ENCODE results near the gene TBC1D25.

Gene TBC1D25

GRCh38 chrX:48539345-48540027, at the start of gene TBC1D25:
Gene TBC1D25 (plus strand): TSS chrX:48539714. CDS start chrX:48539798, 84 bp downstream.
- Histone ChIP-seq H3K27ac (peak within 1 kb of the TSS; percentile 56 to 94 (median 85)), H3K4me3 (peak within 1 kb of the TSS; percentile 51 to 68 (median 60))

- Histone ChIP-seq H3K27ac (peak overlapping the region in 7 of 21 experiments; percentile 12 to 73 (median 35)), H3K4me3 (no peak overlapping the region)
Measured at GRCh38 chrX:48489892-48490291, 49.6 kb upstream of the TBC1D25 start.

- H3K4me3 ChIP-seq: no peak overlapping the region
- peak overlapping the region in 5 of 21 experiments; percentile 20 to 55 (median 35) for H3K27ac ChIP-seq
Measured at GRCh38 chrX:48490661-48491060, 48.9 kb upstream of the TBC1D25 start.

GRCh38 chrX:48491809-48492208, 47.7 kb upstream of the TBC1D25 start:
- Histone ChIP-seq H3K27ac (peak overlapping the region in 3 of 21 experiments; percentile 0 to 31 (median 9)), H3K4me3 (no peak overlapping the region)

- Histone ChIP-seq H3K27ac (peak overlapping the region in 5 of 21 experiments; percentile 0 to 50 (median 26)), H3K4me3 (no peak overlapping the region)
Measured at GRCh38 chrX:48492293-48492910, 47.1 kb upstream of the TBC1D25 start.

GRCh38 chrX:48493890-48494364, 45.6 kb upstream of the TBC1D25 start:
- H3K4me3 ChIP-seq: no peak overlapping the region
- no peak overlapping the region for H3K27ac ChIP-seq

- H3K27ac ChIP-seq: no peak overlapping the region
- H3K4me3 ChIP-seq: no peak overlapping the region
Measured at GRCh38 chrX:48496660-48497059, 42.9 kb upstream of the TBC1D25 start.

- Histone ChIP-seq H3K27ac (peak overlapping the region in 1 of 21 experiments; percentile 35), H3K4me3 (no peak overlapping the region)
Measured at GRCh38 chrX:48497871-48498270, 41.6 kb upstream of the TBC1D25 start.

- H3K27ac ChIP-seq: no peak overlapping the region
- no peak overlapping the region for H3K4me3 ChIP-seq
Measured at GRCh38 chrX:48498374-48498809, 41.1 kb upstream of the TBC1D25 start.

- H3K27ac ChIP-seq: no peak overlapping the region
Measured at GRCh38 chrX:48504261-48504660, 35.3 kb upstream of the TBC1D25 start.

GRCh38 chrX:48505481-48505880, 34.0 kb upstream of the TBC1D25 start:
- no peak overlapping the region for H3K4me3 ChIP-seq

More at GRCh38 chrX:48504261-48504660, 35.3 kb upstream of the TBC1D25 start:
- no peak overlapping the region for H3K4me3 ChIP-seq

GRCh38 chrX:48507246-48507645, 32.3 kb upstream of the TBC1D25 start:
- Histone ChIP-seq H3K27ac (no peak overlapping the region), H3K4me3 (no peak overlapping the region)

More at GRCh38 chrX:48505481-48505880, 34.0 kb upstream of the TBC1D25 start:
- H3K27ac ChIP-seq: no peak overlapping the region

- Histone ChIP-seq H3K27ac (peak within 1 kb of the TSS in 20 of 21 experiments; percentile 47 to 86 (median 74)), H3K4me3 (peak within 1 kb of the TSS; percentile 51 to 77 (median 58))
Measured at GRCh38 chrX:48508400-48509244, 30.9 kb upstream of the TBC1D25 start, which contains the start of gene PORCN. Gene PORCN (plus strand): TSS chrX:48508992. CDS start chrX:48509821, 829 bp downstream.

- H3K27ac ChIP-seq: peak overlapping the region in 20 of 21 experiments; percentile 47 to 86 (median 74)
Measured at GRCh38 chrX:48509245-48509590, 30.3 kb upstream of the TBC1D25 start.

GRCh38 chrX:48509619-48510018, 29.9 kb upstream of the TBC1D25 start:
- peak overlapping the region in 4 of 21 experiments; percentile 61 to 86 (median 78) for H3K27ac ChIP-seq
- H3K4me3 ChIP-seq: peak overlapping the region in 6 of 7 experiments; percentile 51 to 77 (median 61)

More at GRCh38 chrX:48509245-48509590, 30.3 kb upstream of the TBC1D25 start:
- peak overlapping the region; percentile 51 to 77 (median 58) for H3K4me3 ChIP-seq

GRCh38 chrX:48511560-48511959, 28.0 kb upstream of the TBC1D25 start:
- no peak overlapping the region for H3K27ac ChIP-seq
- H3K4me3 ChIP-seq: no peak overlapping the region

- H3K27ac ChIP-seq: no peak overlapping the region
- H3K4me3 ChIP-seq: no peak overlapping the region
Measured at GRCh38 chrX:48512371-48512935, 27.1 kb upstream of the TBC1D25 start.

- no peak overlapping the region for H3K4me3 ChIP-seq
Measured at GRCh38 chrX:48513670-48514069, 25.8 kb upstream of the TBC1D25 start.

GRCh38 chrX:48514126-48514806, 25.2 kb upstream of the TBC1D25 start:
- no peak overlapping the region for H3K27ac ChIP-seq

More at GRCh38 chrX:48513670-48514069, 25.8 kb upstream of the TBC1D25 start:
- H3K27ac ChIP-seq: no peak overlapping the region

More at GRCh38 chrX:48514126-48514806, 25.2 kb upstream of the TBC1D25 start:
- H3K4me3 ChIP-seq: no peak overlapping the region

All from skin epidermis (tissue), 12 donors.